ENCODE data around the gene CAMK1D.

The CAMK1D gene

GRCh38 chr10:12783293-12783692, 433.9 kb downstream of the CAMK1D start:
- Histone ChIP-seq H3F3A (ENCODE audit: insufficient read depth, low read length) (no peaks in the 10 kb centered on the region), H4K20me1 (ENCODE audit: insufficient read depth, low read length) (no peaks in the 10 kb centered on the region), H3K27ac (ENCODE audit: low read depth, low read length, poor library complexity, severe bottlenecking) (no peak overlapping the region), H3K9me3 (ENCODE audit: low read length) (no peaks in the 10 kb centered on the region), H3K36me3 (ENCODE audit: insufficient read depth, low read length) (no peaks in the 10 kb centered on the region), H3K4me1 (ENCODE audit: insufficient read depth, low read length, severe bottlenecking) (no peaks in the 10 kb centered on the region), H2AFZ (ENCODE audit: low read length) (no peak overlapping the region), H3K27me3 (ENCODE audit: insufficient read depth, low read length) (no peaks in the 10 kb centered on the region), H3K4me3 (ENCODE audit: low read depth, low read length, poor library complexity, severe bottlenecking) (no peak overlapping the region), H3K4me2 (ENCODE audit: low read length) (no peak overlapping the region), H3K9ac (ENCODE audit: low read length) (no peak overlapping the region), H3K79me2 (ENCODE audit: insufficient read depth, low read length) (no peaks in the 10 kb centered on the region), H3K9me2 (ENCODE audit: low read depth, low read length) (no peaks in the 10 kb centered on the region)
- TF ChIP-seq CTCF (IDR thresholded peaks at IDR 0.05; ENCODE audit: low read length) = no peak

- TF ChIP-seq CTCF (IDR thresholded peaks at IDR 0.05; ENCODE audit: low read length) = no peak
- no peak for TF ChIP-seq EZH2 (IDR thresholded peaks at IDR 0.05; ENCODE audit: borderline replicate concordance, low read length)
- H3K79me2 ChIP-seq (ENCODE audit: insufficient read depth, low read length) = no peaks in the 10 kb centered on the region
Observed at GRCh38 chr10:12784646-12785045, 435.3 kb downstream of the CAMK1D start.

GRCh38 chr10:12785415-12785831, 436.1 kb downstream of the CAMK1D start:
- Histone ChIP-seq H3K36me3 (ENCODE audit: insufficient read depth, low read length) (no peaks in the 10 kb centered on the region), H3K79me2 (ENCODE audit: insufficient read depth, low read length) (no peaks in the 10 kb centered on the region), H3F3A (ENCODE audit: insufficient read depth, low read length) (no peaks in the 10 kb centered on the region), H3K4me3 (ENCODE audit: low read depth, low read length, poor library complexity, severe bottlenecking) (no peak overlapping the region), H4K20me1 (ENCODE audit: insufficient read depth, low read length) (no peaks in the 10 kb centered on the region), H3K9me3 (ENCODE audit: low read length) (no peaks in the 10 kb centered on the region), H3K27ac (ENCODE audit: low read depth, low read length, poor library complexity, severe bottlenecking) (no peak overlapping the region), H2AFZ (ENCODE audit: low read length) (no peak overlapping the region), H3K4me2 (ENCODE audit: low read length) (no peak overlapping the region), H3K9ac (ENCODE audit: low read length) (no peak overlapping the region), H3K4me1 (ENCODE audit: insufficient read depth, low read length, severe bottlenecking) (no peaks in the 10 kb centered on the region), H3K9me2 (ENCODE audit: low read depth, low read length) (no peaks in the 10 kb centered on the region), H3K27me3 (ENCODE audit: insufficient read depth, low read length) (no peaks in the 10 kb centered on the region)
- TF ChIP-seq CTCF (IDR thresholded peaks at IDR 0.05; ENCODE audit: low read length) (no peak), EZH2 (IDR thresholded peaks at IDR 0.05; ENCODE audit: borderline replicate concordance, low read length) (no peak)

More at GRCh38 chr10:12784646-12785045, 435.3 kb downstream of the CAMK1D start:
- no peak overlapping the region for H3K9ac ChIP-seq (ENCODE audit: low read length)
- no peaks in the 10 kb centered on the region for H3K9me3 ChIP-seq (ENCODE audit: low read length)
- H3K4me3 ChIP-seq (ENCODE audit: low read depth, low read length, poor library complexity, severe bottlenecking) = no peak overlapping the region
- H3K4me1 ChIP-seq (ENCODE audit: insufficient read depth, low read length, severe bottlenecking) = no peaks in the 10 kb centered on the region
- no peak overlapping the region for H3K27ac ChIP-seq (ENCODE audit: low read depth, low read length, poor library complexity, severe bottlenecking)
- H3K9me2 ChIP-seq (ENCODE audit: low read depth, low read length) = no peaks in the 10 kb centered on the region
- H2AFZ ChIP-seq (ENCODE audit: low read length) = no peak overlapping the region
- no peaks in the 10 kb centered on the region for H3F3A ChIP-seq (ENCODE audit: insufficient read depth, low read length)
- no peaks in the 10 kb centered on the region for H3K36me3 ChIP-seq (ENCODE audit: insufficient read depth, low read length)
- no peaks in the 10 kb centered on the region for H3K27me3 ChIP-seq (ENCODE audit: insufficient read depth, low read length)
- H3K4me2 ChIP-seq (ENCODE audit: low read length) = no peak overlapping the region
- H4K20me1 ChIP-seq (ENCODE audit: insufficient read depth, low read length) = no peaks in the 10 kb centered on the region
